ENCODE data around the gene MRPL55.

- no peak for TF ChIP-seq CTCF (IDR thresholded peaks at IDR 0.05; ENCODE audit: low read length)
- no peak for TF ChIP-seq EZH2 (IDR thresholded peaks at IDR 0.05; ENCODE audit: borderline replicate concordance, low read length)
Measured at GRCh38 chr1:228114827-228115226, 5.7 kb upstream of the MRPL55 start.

Data from OCI-LY1 (cell line).